A673 (cell line): ENCODE results near the gene COQ3.

ENCODE experiments used
- EZH2 ChIP-seq: fragments of 200-600 bp; sonication (generic); IDR thresholded peaks from 2 replicates; pipeline ENCODE4 v1.6.1; 2017; ENCODE audit warnings: borderline replicate concordance, low read depth, mild to moderate bottlenecking, mixed read lengths, antibody characterized with exemption, low read length; ENCODE audit not compliant: poor library complexity, severe bottlenecking
- TF ChIP-seq, protein P1 (sequence below): fragments of 300-800, 200-600 bp; sonication (generic); conservative IDR thresholded peaks from 2 replicates; pipeline ENCODE4 v1.5.1; 2017; ENCODE audit warnings: low read depth, mild to moderate bottlenecking, antibody characterized with exemption, low read length, moderate library complexity, mixed read lengths

GRCh38 chr6:99345164-99345563, 48.8 kb downstream of the COQ3 start:
- TF ChIP-seq, protein P1, sequence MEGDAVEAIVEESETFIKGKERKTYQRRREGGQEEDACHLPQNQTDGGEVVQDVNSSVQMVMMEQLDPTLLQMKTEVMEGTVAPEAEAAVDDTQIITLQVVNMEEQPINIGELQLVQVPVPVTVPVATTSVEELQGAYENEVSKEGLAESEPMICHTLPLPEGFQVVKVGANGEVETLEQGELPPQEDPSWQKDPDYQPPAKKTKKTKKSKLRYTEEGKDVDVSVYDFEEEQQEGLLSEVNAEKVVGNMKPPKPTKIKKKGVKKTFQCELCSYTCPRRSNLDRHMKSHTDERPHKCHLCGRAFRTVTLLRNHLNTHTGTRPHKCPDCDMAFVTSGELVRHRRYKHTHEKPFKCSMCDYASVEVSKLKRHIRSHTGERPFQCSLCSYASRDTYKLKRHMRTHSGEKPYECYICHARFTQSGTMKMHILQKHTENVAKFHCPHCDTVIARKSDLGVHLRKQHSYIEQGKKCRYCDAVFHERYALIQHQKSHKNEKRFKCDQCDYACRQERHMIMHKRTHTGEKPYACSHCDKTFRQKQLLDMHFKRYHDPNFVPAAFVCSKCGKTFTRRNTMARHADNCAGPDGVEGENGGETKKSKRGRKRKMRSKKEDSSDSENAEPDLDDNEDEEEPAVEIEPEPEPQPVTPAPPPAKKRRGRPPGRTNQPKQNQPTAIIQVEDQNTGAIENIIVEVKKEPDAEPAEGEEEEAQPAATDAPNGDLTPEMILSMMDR, result no peak
- TF ChIP-seq EZH2, result no peak
